CD4-positive, alpha-beta T cell treated with Interleukin-6 for 4 hours (primary cell): Measurements from ENCODE around the gene RAD51.

ENCODE experiments used
- DNase-seq: peaks from one replicate; pipeline ENCODE4 v3.0.0-alpha.2; 2020; ENCODE audit warnings: mixed read lengths

Gene RAD51

DNA sequence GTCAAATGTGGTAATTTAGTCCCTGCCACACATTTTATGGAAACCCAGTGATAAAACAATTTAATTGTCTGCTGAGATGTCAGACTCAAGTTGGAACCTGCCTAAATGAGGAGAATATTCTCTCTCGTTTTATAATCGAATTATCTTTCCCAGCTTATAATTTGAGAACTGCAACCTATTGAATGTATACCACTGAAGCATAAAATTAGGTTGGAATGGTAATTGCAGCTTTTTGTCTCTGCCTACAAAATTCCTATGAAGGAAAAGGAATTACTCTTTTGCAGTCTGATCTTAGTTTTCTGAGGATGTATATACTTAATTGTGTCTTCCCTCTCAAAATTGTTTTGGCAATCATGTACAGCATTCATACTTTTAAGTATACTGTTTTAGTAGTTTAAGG is 28.9 kb downstream of the RAD51 start:
- DNase-seq: no peak

DNA sequence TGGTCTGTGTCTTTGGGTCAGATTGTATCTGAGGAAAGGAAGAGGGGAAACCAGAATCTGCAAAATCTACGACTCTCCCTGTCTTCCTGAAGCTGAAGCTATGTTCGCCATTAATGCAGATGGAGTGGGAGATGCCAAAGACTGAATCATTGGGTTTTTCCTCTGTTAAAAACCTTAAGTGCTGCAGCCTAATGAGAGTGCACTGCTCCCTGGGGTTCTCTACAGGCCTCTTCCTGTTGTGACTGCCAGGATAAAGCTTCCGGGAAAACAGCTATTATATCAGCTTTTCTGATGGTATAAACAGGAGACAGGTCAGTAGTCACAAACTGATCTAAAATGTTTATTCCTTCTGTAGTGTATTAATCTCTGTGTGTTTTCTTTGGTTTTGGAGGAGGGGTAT is 36.1 kb downstream of the RAD51 start:
- no peak for DNase-seq

DNA sequence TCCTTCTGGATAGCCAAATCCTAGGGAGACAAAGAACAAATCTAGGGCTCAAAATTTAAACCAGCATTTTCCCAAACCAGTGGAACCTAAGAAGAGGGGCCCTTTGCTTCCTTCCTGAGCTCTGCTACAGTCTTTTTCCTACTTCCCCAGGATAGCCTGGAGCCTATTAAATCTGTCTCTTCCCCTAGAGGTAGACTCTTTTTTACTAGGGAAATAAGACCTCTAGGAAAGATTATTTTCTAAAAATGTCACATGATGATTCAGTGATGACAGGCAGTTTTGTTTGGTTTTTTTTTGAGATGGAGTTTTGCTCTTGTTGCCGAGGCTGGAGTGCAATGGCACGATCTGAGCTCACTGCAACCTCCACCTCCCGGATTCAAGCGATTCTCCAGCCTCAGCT is 41.6 kb downstream of the RAD51 start:
- no peak for DNase-seq

DNA sequence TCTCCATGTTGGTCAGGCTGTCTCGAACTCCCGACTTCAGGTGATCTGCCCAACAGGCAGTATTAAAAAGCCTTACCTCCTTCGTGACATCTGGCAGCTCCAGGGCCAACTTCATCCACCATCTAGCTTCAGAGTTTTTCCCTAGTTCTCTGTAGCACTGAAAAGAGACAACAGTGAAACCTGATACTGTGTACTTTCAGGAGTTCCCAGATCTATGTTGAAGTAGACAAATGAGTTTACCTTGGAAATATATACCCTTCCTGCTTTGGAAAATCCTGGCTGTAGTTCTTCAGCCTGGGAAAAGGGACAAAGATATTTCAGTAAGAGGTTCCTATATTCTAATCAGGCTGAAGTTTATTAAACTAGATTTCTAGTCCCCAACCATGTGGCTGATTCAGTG is 42.1 kb downstream of the RAD51 start:
- no peak for DNase-seq

DNA sequence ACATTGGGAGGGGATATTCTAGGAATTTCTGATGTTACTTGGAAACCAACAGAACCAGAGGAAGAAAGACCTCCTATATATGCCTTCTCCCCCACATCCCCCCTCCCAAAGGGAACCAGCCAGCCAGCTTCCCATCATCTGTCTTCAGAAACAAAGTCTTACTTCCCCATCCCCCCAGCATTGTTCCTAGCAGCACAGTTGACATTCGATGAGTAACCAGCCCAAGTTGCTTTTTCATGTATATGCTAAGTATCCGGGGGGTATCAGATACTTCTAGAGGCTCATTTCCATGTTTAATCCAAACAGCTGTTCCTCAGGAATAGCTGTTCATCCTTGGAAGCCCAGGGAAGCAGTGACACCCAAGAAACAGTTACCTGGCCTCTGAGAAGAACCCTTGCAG is 44.1 kb downstream of the RAD51 start:
- no peak for DNase-seq

DNA sequence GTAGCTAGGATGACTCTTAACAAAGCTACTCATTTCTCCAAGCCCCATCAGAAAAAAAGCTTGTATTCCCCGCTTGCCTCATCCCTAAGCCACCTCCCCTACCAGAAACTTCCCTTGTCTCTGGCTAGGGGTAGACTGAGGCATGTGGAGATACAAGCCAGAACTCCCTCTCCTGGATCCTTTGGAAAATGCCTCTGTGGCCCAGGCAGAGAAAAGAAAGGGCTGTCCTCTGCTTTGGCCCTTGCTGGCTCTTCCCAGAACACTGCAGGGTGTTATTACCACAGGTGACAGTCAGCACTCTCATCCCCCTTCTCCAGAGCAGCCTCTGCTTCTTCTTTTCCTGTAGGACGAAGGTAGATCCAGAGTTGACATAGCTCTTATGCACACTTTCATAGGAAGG is 44.9 kb downstream of the RAD51 start:
- DNase-seq: no peak

DNA sequence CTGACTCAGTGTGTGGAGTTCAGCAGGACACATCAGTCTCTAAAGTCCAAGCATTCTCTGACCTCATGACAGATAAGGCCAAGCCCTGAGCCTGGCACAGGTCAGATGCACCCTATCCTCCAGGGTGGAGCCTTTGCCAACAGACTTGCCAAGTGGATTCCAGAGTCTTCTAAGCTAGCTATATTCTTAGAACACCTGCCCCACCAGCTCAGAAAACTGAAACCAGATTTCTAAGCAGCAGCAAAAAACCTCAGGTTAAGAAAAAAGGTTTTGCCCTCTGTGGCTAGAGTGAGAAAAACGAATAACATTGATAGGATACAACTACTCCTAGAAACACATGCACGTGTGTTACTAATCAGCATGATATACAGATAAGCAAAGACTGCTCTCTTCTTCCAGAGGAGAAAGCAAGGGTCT is 48.5 kb downstream of the RAD51 start:
- DNase-seq: no peak

DNA sequence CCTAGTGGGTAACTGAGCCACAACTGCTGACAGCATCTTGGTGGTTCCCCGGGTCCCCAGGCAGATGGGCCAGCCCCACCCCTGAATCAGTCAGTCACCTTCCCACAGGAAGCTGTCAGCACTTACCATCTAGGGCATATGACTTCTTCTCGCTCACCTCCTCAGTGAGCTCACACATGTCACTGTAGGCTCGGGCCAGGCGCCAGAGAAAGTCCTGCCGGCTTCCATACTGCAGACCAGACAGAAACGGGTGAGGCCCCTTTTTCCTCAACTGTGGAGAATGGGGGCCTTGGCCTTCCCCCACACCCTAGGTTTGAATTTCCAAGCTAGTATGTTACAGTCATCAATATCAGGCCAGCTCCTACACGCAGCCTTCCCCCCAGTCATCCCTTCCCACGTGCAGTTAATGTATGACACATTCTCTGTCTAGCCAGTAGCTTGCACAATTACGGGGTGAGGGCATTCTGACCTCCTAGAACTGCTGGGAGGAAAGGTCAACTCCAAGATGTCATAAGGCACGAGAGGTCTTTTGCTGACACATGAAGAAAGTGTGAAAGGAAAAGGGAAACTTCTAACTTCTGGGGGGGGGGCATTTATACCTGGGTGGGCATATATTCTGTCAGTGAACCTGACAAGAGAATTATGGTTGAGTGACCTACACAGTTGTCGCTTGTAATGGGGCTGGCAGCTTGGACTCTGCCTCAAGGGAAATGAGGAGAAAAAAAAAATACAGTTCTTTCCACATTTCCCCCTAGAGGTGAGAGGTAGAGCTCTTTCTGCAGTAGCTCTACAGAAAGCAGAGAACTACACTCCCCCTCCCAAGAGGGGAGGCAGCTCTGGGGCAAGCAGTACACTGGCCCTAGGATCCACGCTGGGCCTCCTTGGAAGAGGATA is 49.2 kb downstream of the RAD51 start:
- peak; percentile 66 for DNase-seq

DNA sequence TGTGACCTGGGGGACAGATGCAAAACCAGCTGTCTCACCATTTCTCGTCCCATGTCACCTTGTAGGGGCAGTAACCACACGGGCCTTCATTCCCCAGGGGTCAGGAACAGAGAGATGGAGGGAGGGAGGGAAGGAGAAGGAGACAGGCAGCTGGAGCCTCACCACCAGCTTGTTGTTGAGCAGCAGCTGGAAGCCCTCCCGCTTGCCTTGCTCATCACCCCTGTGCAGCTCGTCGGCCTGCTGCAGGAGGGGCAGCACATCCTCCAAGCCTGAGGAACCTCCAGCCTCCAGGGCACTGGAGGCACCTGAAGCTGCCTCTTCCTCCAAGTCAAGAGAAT is 49.8 kb downstream of the RAD51 start:
- DNase-seq: no peak

DNA sequence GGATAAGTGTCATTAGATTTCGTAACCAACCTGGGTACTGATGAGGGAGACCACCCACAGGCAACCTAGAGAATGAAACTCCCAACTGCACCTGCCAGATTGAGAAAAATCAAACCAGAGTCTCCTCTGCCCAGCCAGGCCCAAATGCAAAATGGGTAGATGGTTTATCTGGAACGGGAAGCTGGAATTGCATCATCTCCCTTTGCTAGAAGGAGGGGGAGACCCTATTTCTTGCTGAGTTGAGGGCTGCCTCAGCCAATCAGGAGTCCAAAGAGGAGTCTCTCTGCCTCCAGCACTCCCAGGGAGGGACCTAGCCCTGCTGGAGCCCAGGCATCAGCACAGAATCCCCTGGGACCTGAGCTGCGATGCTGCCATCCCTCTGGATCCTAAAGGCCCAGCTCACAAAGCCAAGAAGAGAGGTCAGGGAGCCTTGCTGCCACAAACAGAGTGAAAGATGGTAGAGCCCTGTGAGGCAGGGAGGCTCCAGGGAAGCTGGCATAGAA is 52.0 kb downstream of the RAD51 start:
- no peak for DNase-seq

DNA sequence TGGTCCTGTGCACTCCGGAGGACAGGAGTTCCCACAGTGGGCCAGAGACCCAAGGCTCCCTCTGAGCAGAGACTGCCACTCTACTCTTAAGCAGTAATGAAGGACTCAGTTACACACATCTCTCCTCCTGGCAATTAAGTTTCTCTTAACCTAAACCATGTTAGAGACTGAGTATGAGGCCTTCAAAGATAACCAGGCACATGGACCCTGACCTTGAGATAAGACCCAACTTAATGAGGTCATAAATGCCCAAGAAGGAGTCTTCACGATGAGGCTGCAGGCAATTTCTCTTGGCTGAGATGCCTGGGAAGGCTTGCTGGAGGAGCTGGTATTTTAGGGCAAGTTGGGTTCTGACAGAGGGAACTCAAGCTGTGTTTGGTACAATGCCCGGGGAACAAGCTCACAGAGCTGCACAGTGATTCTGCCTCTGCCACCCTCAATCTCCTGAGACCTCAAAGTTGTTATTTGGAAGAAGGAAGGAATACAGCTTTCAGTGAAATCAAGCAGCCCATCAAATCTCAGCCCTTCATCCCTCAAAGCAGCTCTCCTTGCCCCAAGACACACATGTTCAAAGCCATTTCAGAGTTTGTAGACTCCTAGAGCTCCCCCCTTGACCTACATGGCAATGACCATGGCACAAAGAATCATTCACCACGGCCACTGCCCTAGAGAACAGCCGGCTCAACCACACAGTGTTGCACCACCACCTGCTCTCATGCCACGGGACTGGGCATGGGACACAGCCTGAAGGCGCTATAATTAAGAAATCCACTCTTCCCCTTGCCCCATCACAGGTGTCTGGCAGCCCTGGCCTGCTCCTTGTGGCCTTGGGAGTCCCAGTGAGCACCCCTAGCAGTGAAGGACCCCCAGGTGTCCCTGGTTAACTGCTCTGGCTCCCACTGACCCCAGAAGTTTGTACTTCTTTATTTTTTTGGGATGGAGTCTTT is 53.0 kb downstream of the RAD51 start:
- DNase-seq: no peak

DNA sequence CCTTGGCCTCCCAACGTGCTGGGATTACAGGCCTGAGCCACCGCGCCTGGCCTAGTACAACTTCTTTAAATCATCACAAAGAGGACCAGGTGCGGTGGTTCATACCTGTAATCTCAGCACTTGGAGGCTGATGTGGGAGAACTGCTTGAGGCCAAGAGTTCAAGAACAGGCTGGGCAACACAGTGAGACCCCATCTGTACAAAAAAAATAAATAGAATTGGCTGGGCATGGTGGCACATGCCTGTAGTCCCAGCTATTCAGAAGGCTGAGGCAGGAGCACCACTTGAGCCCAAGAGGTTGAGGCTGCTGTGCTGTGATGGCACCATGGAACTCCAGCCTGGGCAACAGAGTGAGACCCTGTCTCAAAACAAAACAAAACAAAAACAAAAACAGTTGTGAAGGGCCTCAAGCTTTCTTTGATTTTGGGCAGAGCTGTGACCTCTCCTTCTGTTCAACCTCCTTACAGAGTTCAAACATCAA is 54.2 kb downstream of the RAD51 start:
- no peak for DNase-seq

DNA sequence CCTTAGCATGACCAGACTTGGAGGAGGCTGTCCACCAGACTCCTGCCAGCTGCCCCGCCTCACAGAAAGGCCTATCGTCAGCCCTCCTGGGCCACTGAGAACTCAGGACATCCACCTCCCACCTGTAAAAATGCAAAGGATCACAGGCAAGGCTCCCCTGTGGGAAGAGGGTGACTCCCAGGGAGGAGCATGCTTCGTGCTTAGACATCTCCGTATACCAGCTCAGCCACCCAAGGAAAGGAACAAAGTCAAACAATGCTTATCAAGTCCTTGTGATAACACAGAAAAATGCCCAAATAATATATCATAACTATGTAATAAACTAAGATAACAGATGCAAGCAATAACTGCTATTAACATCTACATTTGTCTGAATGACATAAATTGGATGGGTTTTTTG is 55.9 kb downstream of the RAD51 start:
- DNase-seq: no peak

DNA sequence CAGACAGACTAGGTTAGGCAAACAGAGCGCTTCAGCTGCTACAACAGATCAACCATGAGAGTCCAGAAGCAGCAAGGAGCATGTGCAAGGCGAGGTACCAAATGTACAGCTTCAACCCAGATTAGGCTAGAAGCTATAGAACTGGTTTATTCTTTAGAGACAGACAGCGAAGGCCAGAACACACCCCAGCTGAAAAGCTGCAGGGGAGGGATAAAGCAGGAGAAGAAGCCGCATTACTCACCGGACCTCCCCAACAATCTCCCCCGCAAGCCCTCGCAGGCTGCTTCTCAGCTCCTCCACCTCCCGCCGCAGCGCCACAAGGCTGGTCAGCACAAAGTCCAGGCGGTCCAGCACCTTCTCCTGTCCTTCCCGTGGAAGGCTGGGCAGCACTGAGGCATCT is 56.8 kb downstream of the RAD51 start:
- DNase-seq: no peak

DNA sequence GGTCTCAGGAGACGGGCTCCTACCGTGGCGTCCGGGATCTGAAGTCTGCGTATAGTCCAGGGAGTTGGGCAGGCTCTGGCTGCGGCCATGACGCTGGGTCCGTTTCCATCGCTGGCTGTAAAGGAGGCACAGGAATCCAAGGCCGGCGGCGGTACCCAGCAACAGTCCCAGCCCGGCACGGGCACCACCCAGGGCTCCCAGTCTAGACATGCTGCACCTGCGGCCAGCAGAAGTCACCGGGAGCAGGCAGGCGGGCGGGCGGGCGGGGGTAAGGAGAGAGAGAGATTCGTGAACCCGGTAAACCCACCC is 59.6 kb downstream of the RAD51 start:
- DNase-seq: peak; percentile 28

DNA sequence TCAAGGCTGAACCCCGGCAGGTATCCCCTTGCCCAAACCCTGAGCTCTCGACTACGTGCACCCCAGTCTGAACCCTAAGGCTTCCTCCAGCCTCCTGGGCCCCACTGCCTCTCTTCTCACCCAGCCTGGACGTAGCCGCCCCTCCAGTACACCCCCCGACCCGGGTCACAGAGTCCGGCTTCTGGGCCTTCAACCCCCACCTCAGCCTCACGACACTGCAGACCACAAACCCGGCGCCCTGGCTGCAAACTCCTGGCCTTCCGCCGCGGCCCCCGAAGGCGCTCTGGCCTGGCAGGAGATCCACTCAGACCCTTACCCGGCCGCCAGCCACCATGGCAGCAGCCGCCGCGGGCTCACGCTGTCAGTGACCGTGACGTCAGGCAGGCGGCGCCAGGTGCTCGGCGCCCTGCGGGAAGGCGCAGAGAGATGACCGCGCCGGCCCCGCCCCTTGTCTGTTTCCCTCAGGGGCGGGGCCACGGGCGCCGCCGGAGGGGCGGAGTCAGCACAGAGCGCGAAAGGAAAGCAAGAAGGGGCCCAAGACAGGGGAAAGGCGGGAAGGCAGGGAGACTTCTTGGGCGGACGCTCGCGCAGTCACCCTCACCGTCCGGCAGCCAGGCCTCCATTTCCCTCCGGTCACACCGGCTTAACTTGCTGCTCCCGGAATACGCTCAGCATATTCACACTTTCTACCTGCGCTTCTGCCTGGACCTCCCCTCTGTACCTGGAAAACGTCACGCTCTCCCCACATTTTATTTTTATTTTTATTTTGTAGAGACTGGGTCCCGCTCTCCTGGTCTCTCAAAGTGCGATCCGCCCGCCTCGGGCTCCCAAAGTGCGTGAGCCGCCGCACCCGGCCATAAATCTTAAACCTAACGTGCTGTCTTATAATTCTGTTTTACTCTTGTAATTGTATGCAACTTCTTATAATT is 60.2 kb downstream of the RAD51 start, which contains the start of gene RMDN3:
Gene RMDN3 (minus strand): TSS at position 372 of the 929 bp plus-strand sequence. CDS start 471 bp downstream, outside the sequence.
- DNase-seq: peak; percentile 95

DNA sequence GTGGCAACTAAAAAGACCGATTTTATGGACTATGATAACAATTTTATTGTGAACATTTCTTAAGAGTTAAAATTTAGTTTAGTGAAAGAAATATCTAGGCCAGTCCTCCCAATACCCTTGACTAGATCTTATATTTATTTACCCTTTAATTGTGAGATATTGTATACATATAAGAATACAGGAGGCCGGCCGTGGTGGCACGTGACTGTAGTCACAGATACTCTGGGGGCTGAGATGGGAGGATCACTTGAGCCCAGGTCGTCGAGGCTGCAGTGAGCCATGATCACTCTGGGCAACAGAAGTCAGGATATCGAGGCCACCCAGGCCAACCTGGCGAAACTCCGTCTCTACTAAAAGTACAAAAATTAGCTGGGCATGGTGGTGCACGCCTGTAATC is 60.8 kb downstream of the RAD51 start:
- no peak for DNase-seq

DNA sequence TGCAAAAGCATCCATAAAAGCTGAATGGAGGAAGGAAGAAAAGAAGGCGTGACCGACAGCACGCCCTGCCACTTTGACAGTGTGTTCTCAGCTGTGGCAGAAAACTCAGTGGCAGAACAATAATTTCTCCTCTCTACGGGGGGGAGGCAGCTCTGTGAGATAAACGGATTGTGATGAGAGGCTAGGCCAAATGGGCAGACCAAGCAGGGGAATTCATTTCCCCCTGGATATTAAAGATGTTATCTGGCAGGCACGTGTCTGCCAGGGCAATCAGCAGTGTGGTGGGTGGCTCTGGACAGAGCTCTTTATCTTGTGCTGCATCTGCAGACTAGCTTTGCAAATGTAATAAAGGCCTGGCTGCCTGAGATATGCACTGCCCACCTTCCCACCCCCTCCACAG is 62.0 kb downstream of the RAD51 start:
- DNase-seq: no peak

DNA sequence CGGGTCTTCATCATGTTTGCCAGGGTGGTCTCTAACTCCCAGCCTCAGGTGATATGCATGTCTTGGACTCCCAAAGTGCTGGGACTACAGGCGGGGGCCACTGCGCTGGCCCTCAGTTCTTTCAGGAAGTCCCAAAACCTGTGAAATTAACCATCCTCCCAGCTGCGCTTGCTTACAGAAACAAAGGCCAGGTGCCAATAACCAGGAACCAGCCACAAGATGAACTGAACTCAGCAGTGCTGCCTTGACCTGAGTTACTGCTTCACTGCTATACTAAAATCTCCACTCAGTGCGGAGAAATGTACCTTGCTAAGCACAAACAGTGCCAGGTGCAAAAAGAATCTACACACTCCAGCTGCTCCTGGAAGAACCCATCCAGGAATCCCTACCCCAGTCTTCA is 65.0 kb downstream of the RAD51 start:
- no peak for DNase-seq

DNA sequence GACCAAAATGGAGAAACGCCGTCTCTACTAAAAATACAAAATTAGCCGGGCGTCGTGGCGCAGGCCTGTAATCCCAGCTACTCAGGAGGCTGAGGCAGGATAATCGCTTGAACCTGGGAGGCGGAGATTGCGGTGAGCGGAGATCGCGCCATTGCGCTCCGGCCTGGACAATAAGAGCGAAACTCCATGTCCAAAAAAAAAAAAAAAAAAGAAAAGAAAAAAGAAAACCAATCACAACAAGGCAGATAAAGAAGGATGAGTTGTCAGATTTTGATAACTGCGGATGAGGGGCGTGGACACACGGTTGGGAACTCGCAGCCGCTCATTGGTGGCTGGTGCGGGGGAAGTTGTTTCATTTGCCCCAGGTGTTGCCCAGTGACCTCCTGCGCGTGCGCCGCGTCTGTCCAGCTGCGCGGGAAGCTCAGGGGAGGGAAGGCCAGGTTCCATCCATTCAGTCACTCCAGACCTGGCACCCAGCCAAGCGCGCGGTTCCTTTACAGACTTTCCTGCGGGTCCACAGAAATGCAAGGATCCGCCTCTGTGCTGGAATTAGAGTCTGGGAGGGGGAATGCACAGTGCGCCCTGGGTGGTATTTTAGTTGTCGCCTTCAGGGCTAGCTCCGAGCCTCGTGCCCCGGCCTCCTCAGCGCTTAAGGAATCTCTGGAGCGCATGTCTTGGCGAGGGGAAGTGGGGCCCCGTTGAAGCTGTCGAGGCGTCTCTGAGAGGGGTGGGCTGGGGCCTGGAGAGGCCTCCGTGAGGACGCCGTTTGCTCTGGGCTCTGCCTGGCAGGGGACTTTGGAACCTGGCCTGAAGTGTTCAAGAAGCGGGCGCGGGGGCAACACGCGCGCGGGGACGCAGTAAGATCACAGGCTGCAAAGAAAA is 68.2 kb downstream of the RAD51 start:
- DNase-seq: peak; percentile 46
